22Rv1 (cell line): ENCODE results near the gene DNLZ.

Source experiments
- H3K27ac ChIP-seq: fragments of 450-650 bp; 2 replicates; pipeline ENCODE4 v1.5.1; 2017
- ZFX ChIP-seq: fragments of 450-650 bp; IDR thresholded peaks from 2 replicates; pipeline ENCODE4 v1.6.1; 2017; ENCODE audit warnings: antibody characterized with exemption, borderline replicate concordance
- TF ChIP-seq, protein P1 (sequence below): fragments of 450-650 bp; IDR thresholded peaks from 2 replicates; pipeline ENCODE4 v1.5.1; 2017; ENCODE audit warnings: mild to moderate bottlenecking

DNLZ gene

DNA sequence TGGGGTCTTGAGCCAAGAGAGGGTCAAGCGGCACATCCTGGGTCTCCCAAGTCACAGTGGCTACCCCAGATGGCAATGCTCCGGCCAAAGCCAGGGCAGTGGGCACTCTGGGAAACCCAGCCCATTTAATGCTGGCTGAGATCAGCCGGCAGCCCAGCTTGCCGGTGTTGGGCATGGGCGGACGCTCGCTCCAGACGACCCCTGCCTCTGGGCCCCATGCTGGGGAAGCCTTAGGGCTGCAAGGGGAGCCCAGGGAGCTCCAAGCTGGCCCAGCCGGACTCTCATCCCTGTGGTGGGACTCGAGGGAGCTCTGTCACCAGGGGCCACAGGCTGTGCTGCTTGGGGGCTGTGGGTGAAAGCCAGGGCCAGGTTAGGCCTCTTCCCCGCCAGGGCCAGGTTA is 15.9 kb upstream of the DNLZ start:
- H3K27ac ChIP-seq: no peak overlapping the region
- TF ChIP-seq, protein P1, sequence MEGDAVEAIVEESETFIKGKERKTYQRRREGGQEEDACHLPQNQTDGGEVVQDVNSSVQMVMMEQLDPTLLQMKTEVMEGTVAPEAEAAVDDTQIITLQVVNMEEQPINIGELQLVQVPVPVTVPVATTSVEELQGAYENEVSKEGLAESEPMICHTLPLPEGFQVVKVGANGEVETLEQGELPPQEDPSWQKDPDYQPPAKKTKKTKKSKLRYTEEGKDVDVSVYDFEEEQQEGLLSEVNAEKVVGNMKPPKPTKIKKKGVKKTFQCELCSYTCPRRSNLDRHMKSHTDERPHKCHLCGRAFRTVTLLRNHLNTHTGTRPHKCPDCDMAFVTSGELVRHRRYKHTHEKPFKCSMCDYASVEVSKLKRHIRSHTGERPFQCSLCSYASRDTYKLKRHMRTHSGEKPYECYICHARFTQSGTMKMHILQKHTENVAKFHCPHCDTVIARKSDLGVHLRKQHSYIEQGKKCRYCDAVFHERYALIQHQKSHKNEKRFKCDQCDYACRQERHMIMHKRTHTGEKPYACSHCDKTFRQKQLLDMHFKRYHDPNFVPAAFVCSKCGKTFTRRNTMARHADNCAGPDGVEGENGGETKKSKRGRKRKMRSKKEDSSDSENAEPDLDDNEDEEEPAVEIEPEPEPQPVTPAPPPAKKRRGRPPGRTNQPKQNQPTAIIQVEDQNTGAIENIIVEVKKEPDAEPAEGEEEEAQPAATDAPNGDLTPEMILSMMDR: no peak
- no peak for TF ChIP-seq ZFX

DNA sequence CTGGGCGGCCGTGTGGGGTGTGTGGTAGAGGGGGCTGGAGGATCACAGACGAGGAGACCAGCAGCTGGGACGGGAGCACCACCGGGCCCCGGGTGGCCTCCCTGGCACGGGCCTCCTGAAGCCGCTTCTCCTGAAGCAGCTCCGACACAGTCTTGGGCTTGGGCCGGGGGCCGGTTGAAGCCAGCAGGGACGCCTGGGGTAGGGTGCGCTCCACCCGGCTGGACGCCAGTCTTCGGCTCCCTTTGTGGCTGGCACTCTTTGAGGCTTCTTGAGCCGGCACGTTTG is 15.4 kb upstream of the DNLZ start:
- TF ChIP-seq, protein P1: no peak
- TF ChIP-seq ZFX: no peak
- H3K27ac ChIP-seq: no peak overlapping the region

DNA sequence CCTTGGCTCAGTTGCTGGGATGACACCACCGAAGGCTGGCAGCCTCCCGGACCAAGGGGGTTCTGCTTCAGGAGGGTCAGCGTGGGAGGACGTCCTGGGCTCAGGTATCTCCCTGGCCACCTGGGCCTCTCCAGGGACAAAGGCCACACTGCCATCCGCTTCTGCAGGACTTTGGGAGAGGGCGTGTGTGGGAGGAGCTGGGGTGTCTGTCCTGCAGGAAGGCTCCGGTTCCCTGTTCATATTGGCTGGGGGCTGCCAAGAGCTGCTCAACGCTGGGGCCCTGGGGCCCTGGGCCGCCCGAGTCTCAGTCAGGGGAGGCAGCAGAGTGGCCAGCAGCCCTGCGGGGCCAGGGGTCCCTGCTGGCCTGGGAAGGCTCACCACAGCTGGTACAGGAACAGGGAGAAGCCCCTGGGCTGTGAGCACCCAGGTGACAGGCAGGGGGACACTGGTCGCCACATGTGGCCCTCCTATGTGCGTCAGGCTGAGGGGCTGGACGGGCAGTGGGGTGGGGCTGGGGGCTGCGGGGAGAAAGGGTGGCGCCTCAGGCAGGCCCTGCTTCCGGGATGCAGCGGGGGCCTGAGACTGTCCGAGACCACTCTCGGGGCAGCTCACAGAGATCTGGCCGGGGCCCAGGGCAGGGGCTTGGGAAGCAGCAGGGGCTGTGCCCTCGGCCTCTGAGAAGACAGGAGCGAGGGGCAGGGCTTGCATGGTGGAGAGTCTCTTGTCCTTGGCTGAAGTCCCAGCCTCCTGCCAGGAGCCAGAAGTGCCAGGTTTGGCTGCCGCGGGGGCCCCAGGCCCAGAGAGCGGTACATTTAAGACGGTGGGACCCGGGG is 14.8 kb upstream of the DNLZ start:
- H3K27ac ChIP-seq: no peak overlapping the region
- no peak for TF ChIP-seq ZFX
- TF ChIP-seq, protein P1: no peak

DNA sequence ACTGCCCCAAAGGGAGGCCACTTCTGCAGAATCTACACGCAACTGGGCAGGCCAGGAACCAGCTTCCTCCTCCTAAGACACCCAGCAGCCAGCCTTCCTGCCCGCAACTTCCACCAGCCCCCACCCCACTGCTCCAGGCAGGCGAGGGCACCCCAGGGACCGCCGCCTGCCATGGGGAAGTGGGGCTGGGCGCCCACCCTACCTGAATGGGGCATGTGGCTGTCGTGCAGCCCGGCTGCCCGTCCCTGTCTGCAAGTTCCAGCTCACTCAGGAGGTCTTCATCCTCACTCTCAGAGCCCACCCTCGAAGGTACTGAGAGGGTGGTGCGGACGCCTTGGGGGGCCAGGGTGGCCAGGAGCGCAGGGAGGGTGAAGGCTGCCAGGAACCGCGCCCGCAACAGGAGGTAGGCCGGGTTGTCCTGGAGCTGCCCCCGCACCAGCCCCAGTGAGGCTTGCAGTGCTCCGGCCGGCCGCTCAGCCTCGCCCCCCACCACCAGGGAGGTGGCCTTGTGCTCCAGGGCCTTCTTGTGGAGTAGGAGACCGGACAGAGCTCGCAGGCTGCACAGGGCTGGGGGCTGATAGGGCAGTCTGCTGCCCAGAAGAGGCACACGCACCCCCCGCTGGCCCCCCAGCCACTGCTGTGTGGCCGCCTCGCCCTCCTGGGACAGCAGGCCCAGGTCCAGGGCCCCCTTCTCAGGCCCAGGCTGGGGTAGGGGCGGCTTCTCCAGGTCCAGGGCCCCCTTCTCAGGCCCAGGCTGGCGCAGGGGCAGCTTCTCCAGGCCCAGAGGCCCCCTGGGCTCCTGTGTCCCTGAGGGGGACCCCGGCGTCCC is 14.0 kb upstream of the DNLZ start:
- no peak for TF ChIP-seq ZFX
- TF ChIP-seq, protein P1: no peak
- H3K27ac ChIP-seq: no peak overlapping the region

DNA sequence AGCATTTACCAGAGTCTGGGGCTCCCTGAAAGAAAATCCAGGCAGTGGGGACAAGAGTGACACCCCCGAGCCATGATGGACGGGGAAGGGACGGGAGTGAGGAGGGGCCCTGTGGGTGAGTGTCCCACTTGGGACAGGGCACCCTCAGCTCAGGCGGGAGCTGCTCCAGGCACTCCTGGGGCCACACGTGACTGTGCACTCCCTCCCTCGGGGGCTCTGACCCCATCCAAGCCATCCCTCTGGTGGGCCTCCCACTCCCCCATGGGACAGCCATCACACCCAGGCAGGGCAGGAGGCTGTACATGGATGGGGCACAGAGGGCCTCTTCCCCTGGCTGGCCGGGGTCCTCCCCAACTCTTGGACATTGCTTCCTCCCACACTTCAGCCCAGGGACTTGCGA is 12.9 kb upstream of the DNLZ start:
- no peak for TF ChIP-seq ZFX
- TF ChIP-seq, protein P1: no peak
- no peak overlapping the region for H3K27ac ChIP-seq

DNA sequence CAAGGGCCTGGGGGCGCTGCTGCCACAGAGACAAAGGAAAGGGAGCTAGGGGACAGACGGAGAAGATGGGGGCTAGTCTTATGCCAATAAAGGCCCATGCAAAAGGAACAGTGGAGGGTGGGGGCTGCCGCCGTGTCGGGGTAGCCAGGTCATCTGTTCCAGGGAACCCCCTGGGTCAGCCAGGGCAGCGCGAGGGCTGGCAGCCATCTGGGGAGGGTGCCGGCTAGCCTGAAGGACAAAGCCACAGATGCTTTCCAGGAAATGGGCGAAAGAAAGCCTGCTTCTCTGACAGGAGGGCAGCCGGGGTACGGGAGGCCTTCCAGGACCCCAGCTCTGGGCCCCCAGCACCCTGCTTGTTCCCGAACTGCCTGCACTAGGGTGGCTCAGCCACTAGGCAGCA is 11.6 kb upstream of the DNLZ start:
- H3K27ac ChIP-seq: no peak overlapping the region
- TF ChIP-seq, protein P1: no peak

DNA sequence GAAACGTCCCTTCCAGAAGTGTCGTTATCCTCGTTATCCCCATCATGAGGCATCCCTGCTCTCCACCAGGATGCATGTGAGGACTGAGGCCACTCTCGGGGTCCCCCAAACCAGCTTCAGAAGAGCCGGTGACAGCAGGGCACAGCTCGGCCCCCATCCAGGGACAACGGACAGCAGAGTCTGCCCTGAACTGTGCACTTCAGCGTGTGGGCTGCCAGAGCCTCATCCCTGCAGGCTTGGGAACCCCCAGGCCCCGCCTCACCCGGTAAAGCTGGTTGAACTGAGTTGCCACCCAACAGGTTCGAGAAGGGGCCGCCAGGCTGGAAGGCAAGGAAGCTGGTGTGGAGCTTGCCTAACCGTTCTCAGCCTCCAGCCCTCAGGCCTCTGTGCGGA is 10.6 kb upstream of the DNLZ start:
- no peak overlapping the region for H3K27ac ChIP-seq
- TF ChIP-seq, protein P1: no peak
- no peak for TF ChIP-seq ZFX
